Gastrocnemius medialis (tissue), 4 donors: ENCODE data around the gene SIRPB1.

Source experiments
- POLR2A ChIP-seq, 2 donors: fragments of 450-650 bp; IDR thresholded peaks; one replicate each; pipeline ENCODE4 v1.6.1; 2017; ENCODE audit warnings: antibody characterized with exemption in 2 of 2, mild to moderate bottlenecking in 2 of 2, moderate library complexity in 2 of 2
- TF ChIP-seq, protein P1 (sequence below), 5 experiments: fragments of 450-650 bp in 3 of 5; fragments of 200-600 bp in 2 of 5; sonication (generic) in 2 of 5; IDR thresholded peaks in 4 of 5; conservative IDR thresholded peaks in 1 of 5; 1 replicate in 4 of 5; 2 replicates in 1 of 5; pipeline ENCODE4 v1.5.1; 2016 to 2019; ENCODE audit warnings: antibody characterized with exemption in 5 of 5, mild to moderate bottlenecking in 3 of 5, moderate library complexity in 3 of 5

DNA sequence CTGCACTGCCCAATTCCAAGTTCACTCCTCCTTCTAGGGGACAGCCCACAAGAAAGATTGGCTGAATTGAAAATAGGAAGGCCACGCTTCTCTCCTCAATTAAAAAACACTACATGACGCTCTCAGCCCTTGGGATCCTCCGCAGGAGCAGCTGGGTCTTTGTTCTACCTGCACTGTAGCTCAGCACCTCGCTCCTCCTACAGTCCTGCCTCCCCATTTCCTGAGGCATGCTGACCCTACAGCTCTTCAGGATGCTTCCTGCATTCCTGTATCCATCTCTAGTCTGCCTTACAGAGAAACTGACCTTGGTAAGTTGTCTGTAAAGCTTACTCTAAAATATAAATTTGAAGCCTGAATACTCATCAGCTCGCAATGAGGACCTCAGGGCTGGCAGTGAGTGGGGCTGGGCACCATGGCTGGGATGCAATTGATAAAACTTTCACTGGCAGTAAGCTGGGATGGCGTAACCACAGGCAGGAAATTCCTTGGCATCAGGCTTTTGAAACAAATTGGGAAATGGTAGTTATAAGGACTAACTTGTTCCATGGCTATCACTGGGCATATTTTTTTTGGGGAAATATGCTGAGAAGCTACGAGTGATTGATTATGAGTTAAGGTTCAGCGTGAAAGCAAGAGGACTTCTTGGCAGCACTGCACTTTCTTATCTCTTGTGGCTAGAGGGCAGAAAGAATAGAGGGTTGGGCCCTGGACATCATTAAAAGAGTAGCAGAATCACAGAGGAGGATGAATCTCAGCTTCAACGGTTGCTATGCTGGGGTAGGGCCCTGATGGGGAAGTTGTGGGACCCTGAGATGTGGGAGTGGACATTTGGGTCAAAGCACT, 11.7 kb upstream of the SIRPB1 start:
- TF ChIP-seq, protein P1, sequence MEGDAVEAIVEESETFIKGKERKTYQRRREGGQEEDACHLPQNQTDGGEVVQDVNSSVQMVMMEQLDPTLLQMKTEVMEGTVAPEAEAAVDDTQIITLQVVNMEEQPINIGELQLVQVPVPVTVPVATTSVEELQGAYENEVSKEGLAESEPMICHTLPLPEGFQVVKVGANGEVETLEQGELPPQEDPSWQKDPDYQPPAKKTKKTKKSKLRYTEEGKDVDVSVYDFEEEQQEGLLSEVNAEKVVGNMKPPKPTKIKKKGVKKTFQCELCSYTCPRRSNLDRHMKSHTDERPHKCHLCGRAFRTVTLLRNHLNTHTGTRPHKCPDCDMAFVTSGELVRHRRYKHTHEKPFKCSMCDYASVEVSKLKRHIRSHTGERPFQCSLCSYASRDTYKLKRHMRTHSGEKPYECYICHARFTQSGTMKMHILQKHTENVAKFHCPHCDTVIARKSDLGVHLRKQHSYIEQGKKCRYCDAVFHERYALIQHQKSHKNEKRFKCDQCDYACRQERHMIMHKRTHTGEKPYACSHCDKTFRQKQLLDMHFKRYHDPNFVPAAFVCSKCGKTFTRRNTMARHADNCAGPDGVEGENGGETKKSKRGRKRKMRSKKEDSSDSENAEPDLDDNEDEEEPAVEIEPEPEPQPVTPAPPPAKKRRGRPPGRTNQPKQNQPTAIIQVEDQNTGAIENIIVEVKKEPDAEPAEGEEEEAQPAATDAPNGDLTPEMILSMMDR (IDR thresholded peaks at IDR 0.05 in 4 of 5, conservative IDR thresholded peaks at IDR 0.05 in 1 of 5) = no peak
- no peak for TF ChIP-seq POLR2A (IDR thresholded peaks at IDR 0.05)
